GM12865 (cell line): Measurements from ENCODE around the gene MVB12B.

Experiments used
- DNase-seq: peaks from one replicate; pipeline ENCODE4 v3.0.0; 2010; ENCODE audit warnings: low read depth
- H3K4me3 ChIP-seq: 2 replicates; pipeline ENCODE4 v1.5.1; 2011; ENCODE audit warnings: mild to moderate bottlenecking, low read depth, low read length, control low read depth
- CTCF ChIP-seq: IDR thresholded peaks from 2 replicates; pipeline ENCODE4 v1.5.1; 2011; ENCODE audit warnings: low read length, control low read depth, low read depth, inconsistent platforms; ENCODE audit not compliant: insufficient read depth; ENCODE audit errors: missing control alignments

Gene MVB12B

GRCh38 chr9:126449725-126450667 is 123.4 kb downstream of the MVB12B start:
- TF ChIP-seq CTCF, result no peak

GRCh38 chr9:126450668-126451205 is 124.1 kb downstream of the MVB12B start:
- TF ChIP-seq CTCF, result no peak
- H3K4me3 ChIP-seq, result no peak overlapping the region
- no peak for DNase-seq

More at GRCh38 chr9:126449725-126450667, 123.4 kb downstream of the MVB12B start:
- no peak overlapping the region for H3K4me3 ChIP-seq
- DNase-seq, result no peak

GRCh38 chr9:126451316-126451885 is 124.8 kb downstream of the MVB12B start:
- H3K4me3 ChIP-seq, result no peak overlapping the region
- no peak for TF ChIP-seq CTCF
- DNase-seq, result no peak

DNA sequence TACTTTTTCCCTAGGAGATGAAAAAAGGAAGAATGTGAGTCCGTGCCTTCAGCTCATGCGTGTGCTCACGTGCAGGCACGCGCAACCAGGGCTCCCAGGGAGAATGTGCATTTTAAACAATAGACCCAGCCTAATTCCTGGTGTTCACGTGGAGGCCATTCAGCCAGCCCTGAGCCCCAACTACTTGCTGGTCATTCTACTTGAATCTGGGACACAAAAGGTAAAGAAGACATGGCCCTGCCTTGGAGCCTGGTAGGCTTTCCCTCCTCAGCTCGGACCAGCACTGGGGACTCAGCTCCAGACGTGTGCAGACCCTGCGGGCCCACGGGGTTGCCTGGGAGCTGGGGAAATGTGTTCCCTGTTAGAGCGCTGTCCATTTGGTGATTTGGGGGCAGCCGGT is 125.5 kb downstream of the MVB12B start:
- no peak for TF ChIP-seq CTCF
- H3K4me3 ChIP-seq, result no peak overlapping the region
- no peak for DNase-seq

GRCh38 chr9:126453156-126453963 is 126.7 kb downstream of the MVB12B start:
- no peak for TF ChIP-seq CTCF
- no peak overlapping the region for H3K4me3 ChIP-seq
- DNase-seq, result no peak

- TF ChIP-seq CTCF, result no peak
- DNase-seq, result no peak
- no peak overlapping the region for H3K4me3 ChIP-seq
Observed at GRCh38 chr9:126454215-126454614, 127.6 kb downstream of the MVB12B start.
